ENCODE data around the gene RPIA. TPM values are rescaled to one million over a fixed set of nuclear protein-coding genes. Genes with fewer than 3 reads are reported as not detected.

Gene RPIA
- total and polyA plus RNA-seq, 4 donors = 0.88 to 29.4 (median 3.1) TPM

- Histone ChIP-seq H3K27ac (ENCODE audit: low read depth in 1 of 2, low read length in 2 of 2) (no peak overlapping the region), H3K9me3 (ENCODE audit: control insufficient read depth in 4 of 4, low read length in 3 of 4) (peaks cover 3 to 5% (median 4%) of the 10 kb centered on the region in 4 donors), H3K36me3 (ENCODE audit: control insufficient read depth in 4 of 4, insufficient read depth in 3 of 4, low read depth in 1 of 4, low read length in 3 of 4) (peaks cover under 1 to 17% (median 11%) of the 10 kb centered on the region in 4 donors), H3K4me3 (ENCODE audit: low read depth in 1 of 3, low read length in 3 of 3) (no peak overlapping the region), H3K27me3 (ENCODE audit: control insufficient read depth in 4 of 4, insufficient read depth in 4 of 4, low read length in 3 of 4) (no peaks in the 10 kb centered on the region), H3K9ac (ENCODE audit: low read depth in 1 of 2, low read length in 2 of 2) (no peak overlapping the region), H3K4me1 (ENCODE audit: control insufficient read depth in 4 of 4, insufficient read depth in 4 of 4, low read length in 3 of 4) (no peaks in the 10 kb centered on the region)
- 79% methylated on average over 4 of the region's 4 CpGs for WGBS
- no peak for TF ChIP-seq YY1 (IDR thresholded peaks at IDR 0.05)
- TF ChIP-seq MAX (IDR thresholded peaks at IDR 0.05) = no peak
- TF ChIP-seq RAD21 (IDR thresholded peaks at IDR 0.05) = no peak
- peak; percentile 20 for TF ChIP-seq ATF3 (IDR thresholded peaks at IDR 0.05)
- DNase-seq (ENCODE audit: low spot score) = no peak
These were observed 62.5 kb downstream of the RPIA start for GRCh38 chr2:88753833-88754584.

DNA sequence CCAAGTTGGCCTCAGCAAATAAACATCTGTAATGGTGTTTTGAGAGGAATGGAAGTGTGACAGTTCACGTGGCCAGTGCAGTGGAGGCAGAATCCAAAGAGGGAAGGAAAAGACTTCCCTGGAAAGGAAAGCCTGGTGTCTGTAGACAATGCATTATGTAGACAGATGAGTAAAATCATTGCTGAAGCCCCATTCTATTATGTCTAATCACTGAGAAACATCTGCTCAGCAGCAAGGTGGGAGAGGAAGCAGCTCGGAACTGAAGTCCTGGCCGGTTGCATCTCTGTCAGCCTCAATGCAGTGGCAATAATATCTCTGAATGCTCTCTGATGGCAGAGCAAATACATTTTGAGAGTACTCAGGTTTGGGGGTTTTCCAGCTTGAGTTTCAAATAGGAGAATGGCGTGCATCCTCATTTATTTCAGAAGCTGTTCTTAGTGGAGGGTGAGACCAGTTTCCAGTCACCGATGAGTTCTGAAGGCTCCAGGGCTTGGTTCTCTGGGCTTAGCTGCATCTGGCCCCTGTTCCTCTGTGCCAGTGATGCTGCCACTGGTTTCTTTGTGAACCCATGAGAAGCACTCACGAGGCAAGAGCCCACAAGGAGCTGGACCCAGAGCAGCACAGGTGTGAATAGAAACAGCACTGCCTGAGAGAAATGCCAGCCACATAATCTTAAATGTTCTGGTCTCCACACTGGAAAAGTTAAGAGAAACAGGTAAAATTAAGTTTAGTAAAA is 63.3 kb downstream of the RPIA start:
- Histone ChIP-seq H3K36me3 (ENCODE audit: control insufficient read depth in 4 of 4, insufficient read depth in 3 of 4, low read depth in 1 of 4, low read length in 3 of 4) (peaks cover 0 to 15% (median 10%) of the 10 kb centered on the region in 4 donors), H3K4me3 (ENCODE audit: low read depth in 1 of 3, low read length in 3 of 3) (no peak overlapping the region), H3K27me3 (ENCODE audit: control insufficient read depth in 4 of 4, insufficient read depth in 4 of 4, low read length in 3 of 4) (no peaks in the 10 kb centered on the region), H3K4me1 (ENCODE audit: control insufficient read depth in 4 of 4, insufficient read depth in 4 of 4, low read length in 3 of 4) (no peaks in the 10 kb centered on the region), H3K9me3 (ENCODE audit: control insufficient read depth in 4 of 4, low read length in 3 of 4) (peaks cover 3 to 10% (median 4%) of the 10 kb centered on the region in 4 donors), H3K9ac (ENCODE audit: low read depth in 1 of 2, low read length in 2 of 2) (no peak overlapping the region), H3K27ac (ENCODE audit: low read depth in 1 of 2, low read length in 2 of 2) (no peak overlapping the region)
- WGBS = 82% methylated on average over 6 of the region's 6 CpGs
- DNase-seq (ENCODE audit: low spot score) = no peak
- TF ChIP-seq, protein P1, sequence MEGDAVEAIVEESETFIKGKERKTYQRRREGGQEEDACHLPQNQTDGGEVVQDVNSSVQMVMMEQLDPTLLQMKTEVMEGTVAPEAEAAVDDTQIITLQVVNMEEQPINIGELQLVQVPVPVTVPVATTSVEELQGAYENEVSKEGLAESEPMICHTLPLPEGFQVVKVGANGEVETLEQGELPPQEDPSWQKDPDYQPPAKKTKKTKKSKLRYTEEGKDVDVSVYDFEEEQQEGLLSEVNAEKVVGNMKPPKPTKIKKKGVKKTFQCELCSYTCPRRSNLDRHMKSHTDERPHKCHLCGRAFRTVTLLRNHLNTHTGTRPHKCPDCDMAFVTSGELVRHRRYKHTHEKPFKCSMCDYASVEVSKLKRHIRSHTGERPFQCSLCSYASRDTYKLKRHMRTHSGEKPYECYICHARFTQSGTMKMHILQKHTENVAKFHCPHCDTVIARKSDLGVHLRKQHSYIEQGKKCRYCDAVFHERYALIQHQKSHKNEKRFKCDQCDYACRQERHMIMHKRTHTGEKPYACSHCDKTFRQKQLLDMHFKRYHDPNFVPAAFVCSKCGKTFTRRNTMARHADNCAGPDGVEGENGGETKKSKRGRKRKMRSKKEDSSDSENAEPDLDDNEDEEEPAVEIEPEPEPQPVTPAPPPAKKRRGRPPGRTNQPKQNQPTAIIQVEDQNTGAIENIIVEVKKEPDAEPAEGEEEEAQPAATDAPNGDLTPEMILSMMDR (IDR thresholded peaks at IDR 0.05; ENCODE audit: low read depth, low read length, missing input control) = no peak
- TF ChIP-seq JUND (IDR thresholded peaks at IDR 0.05) = no peak
- TF ChIP-seq, protein P2, sequence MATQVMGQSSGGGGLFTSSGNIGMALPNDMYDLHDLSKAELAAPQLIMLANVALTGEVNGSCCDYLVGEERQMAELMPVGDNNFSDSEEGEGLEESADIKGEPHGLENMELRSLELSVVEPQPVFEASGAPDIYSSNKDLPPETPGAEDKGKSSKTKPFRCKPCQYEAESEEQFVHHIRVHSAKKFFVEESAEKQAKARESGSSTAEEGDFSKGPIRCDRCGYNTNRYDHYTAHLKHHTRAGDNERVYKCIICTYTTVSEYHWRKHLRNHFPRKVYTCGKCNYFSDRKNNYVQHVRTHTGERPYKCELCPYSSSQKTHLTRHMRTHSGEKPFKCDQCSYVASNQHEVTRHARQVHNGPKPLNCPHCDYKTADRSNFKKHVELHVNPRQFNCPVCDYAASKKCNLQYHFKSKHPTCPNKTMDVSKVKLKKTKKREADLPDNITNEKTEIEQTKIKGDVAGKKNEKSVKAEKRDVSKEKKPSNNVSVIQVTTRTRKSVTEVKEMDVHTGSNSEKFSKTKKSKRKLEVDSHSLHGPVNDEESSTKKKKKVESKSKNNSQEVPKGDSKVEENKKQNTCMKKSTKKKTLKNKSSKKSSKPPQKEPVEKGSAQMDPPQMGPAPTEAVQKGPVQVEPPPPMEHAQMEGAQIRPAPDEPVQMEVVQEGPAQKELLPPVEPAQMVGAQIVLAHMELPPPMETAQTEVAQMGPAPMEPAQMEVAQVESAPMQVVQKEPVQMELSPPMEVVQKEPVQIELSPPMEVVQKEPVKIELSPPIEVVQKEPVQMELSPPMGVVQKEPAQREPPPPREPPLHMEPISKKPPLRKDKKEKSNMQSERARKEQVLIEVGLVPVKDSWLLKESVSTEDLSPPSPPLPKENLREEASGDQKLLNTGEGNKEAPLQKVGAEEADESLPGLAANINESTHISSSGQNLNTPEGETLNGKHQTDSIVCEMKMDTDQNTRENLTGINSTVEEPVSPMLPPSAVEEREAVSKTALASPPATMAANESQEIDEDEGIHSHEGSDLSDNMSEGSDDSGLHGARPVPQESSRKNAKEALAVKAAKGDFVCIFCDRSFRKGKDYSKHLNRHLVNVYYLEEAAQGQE (IDR thresholded peaks at IDR 0.05) = no peak
- TF ChIP-seq TAF1 (conservative IDR thresholded peaks at IDR 0.05) = no peak
- TF ChIP-seq HNF4G (IDR thresholded peaks at IDR 0.05) = no peak
- TF ChIP-seq RAD21 (IDR thresholded peaks at IDR 0.05) = no peak
- TF ChIP-seq ZBTB33 (IDR thresholded peaks at IDR 0.05) = no peak
- no peak for TF ChIP-seq EGR1 (IDR thresholded peaks at IDR 0.05; ENCODE audit: low read depth in 2 of 2)
- no peak for TF ChIP-seq SP1 (IDR thresholded peaks at IDR 0.05)
- TF ChIP-seq NR2F2 (IDR thresholded peaks at IDR 0.05) = no peak
- TF ChIP-seq FOXA1 (IDR thresholded peaks at IDR 0.05) = no peak
- TF ChIP-seq GABPA (IDR thresholded peaks at IDR 0.05 in 1 of 2, conservative IDR thresholded peaks at IDR 0.05 in 1 of 2) = no peak
- TF ChIP-seq MAX (IDR thresholded peaks at IDR 0.05) = no peak
- TF ChIP-seq YY1 (IDR thresholded peaks at IDR 0.05) = no peak
- TF ChIP-seq HNF4A (conservative IDR thresholded peaks at IDR 0.05) = no peak
- no peak for TF ChIP-seq ATF3 (IDR thresholded peaks at IDR 0.05)
- no peak for TF ChIP-seq RXRA (IDR thresholded peaks at IDR 0.05)
- TF ChIP-seq FOXA2 (IDR thresholded peaks at IDR 0.05) = no peak

Measured in liver (tissue), 9 donors.